HepG2 (cell line): Measurements from ENCODE around the gene SLC17A9. TPM values are rescaled to one million over a fixed set of nuclear protein-coding genes. Genes with fewer than 3 reads are reported as not detected.

Experiments used
- ATAC-seq: fragments of 200-7000 bp; cut with Tn5 transposase; 3 replicates; pipeline ENCODE4 v1.9.1; 2020; ENCODE audit warnings: mild to moderate bottlenecking, moderate library complexity
- BruUV-seq: library from RNA; stranded (reverse); fragments of 400-500 nt; replicated peaks from 2 replicates; lab custom pipeline; 2021; lab: Mats Ljungman, UMichigan
- CTCF ChIA-PET: fragments of 300-600 bp; formaldehyde crosslinking; extraction: SDS; loops from one replicate; lab custom pipeline; 2021; ENCODE audit warnings: low total read pairs, inconsistent platforms, low intra/inter-chr PET ratio; lab: Yijun Ruan, JAX
- POLR2A ChIA-PET: fragments of 350-600 bp; sonication (Branson Sonifier 250); formaldehyde crosslinking; loops from one replicate; lab custom pipeline; 2020; ENCODE audit warnings: antibody characterized with exemption, inconsistent platforms; lab: Yijun Ruan, JAX
- DNase-seq: peaks from one replicate; pipeline ENCODE4 v3.0.0-alpha.2; 2015; ENCODE audit warnings: low spot score
- FAIRE-seq: peaks from 3 replicates; lab custom pipeline; 2011; peaks lifted over from hg19 to GRCh38; lab: Jason Lieb, UNC
- H2AFZ ChIP-seq: one replicate; pipeline ENCODE4 v1.6.1; 2011; ENCODE audit warnings: low read length, inconsistent platforms
- H3K27ac ChIP-seq: fragments of 300-600 bp; 3 replicates; pipeline ENCODE4 v1.8.0; 2011; ENCODE audit warnings: mixed run types, mild to moderate bottlenecking, mixed read lengths, low read length, inconsistent platforms; ENCODE audit not compliant: insufficient read depth; ENCODE audit errors: extremely low read length
- H3K27me3 ChIP-seq, 2 experiments: fragments of 200-600 bp in 1 of 2; 2 replicates in 1 of 2; 3 replicates in 1 of 2; pipeline versions ENCODE4 v1.6.0 to v1.8.0; 2011; ENCODE audit warnings: low read length in 2 of 2, mild to moderate bottlenecking in 2 of 2, moderate library complexity in 2 of 2, inconsistent platforms in 1 of 2; ENCODE audit not compliant: insufficient read depth in 2 of 2, control insufficient read depth in 1 of 2
- H3K36me3 ChIP-seq, 2 experiments: fragments of 200-600 bp in 1 of 2; replicated peaks in 1 of 2; 2 replicates in 1 of 2; 3 replicates in 1 of 2; pipeline versions ENCODE4 v1.5.1 to v1.8.0; 2011; ENCODE audit warnings: low read length in 2 of 2, inconsistent platforms in 1 of 2; ENCODE audit not compliant: insufficient read depth in 2 of 2, control insufficient read depth in 1 of 2
- H3K4me1 ChIP-seq: 2 replicates; pipeline ENCODE4 v1.5.1; 2012; ENCODE audit warnings: low read length, inconsistent platforms; ENCODE audit not compliant: insufficient read depth
- H3K4me2 ChIP-seq: 2 replicates; pipeline ENCODE4 v1.6.0; 2011; ENCODE audit warnings: low read depth, low read length, inconsistent platforms
- H3K4me3 ChIP-seq, 3 experiments: fragments of 200-600 bp in 1 of 3; sonication (generic), shearing (Covaris generic) in 1 of 3; replicated peaks in 1 of 3; 2 replicates each; pipeline ENCODE4 v1.5.1; 2011 to 2016; ENCODE audit warnings: low read length in 3 of 3, inconsistent platforms in 2 of 3, low read depth in 2 of 3, mild to moderate bottlenecking in 2 of 3, control low read depth in 1 of 3, mixed read lengths in 1 of 3; ENCODE audit not compliant: insufficient read depth in 1 of 3
- H3K79me2 ChIP-seq: one replicate; pipeline ENCODE4 v1.6.1; 2011; ENCODE audit warnings: low read length, inconsistent platforms; ENCODE audit not compliant: insufficient read depth
- H3K9ac ChIP-seq: 2 replicates; pipeline ENCODE4 v1.6.0; 2011; ENCODE audit warnings: mild to moderate bottlenecking, low read depth, low read length, inconsistent platforms; ENCODE audit not compliant: insufficient read depth
- H3K9me3 ChIP-seq: 2 replicates; pipeline ENCODE4 v1.5.1; 2012; ENCODE audit warnings: mild to moderate bottlenecking, low read length
- H4K20me1 ChIP-seq: 2 replicates; pipeline ENCODE4 v1.6.0; 2011; ENCODE audit warnings: inconsistent platforms, mild to moderate bottlenecking, low read length, moderate library complexity; ENCODE audit not compliant: insufficient read depth
- CTCF ChIP-seq: sonication (generic); formaldehyde crosslinking; IDR thresholded peaks from 2 replicates; pipeline ENCODE4 v1.5.0; 2020; ENCODE audit warnings: mild to moderate bottlenecking, missing genetic modification reagents, moderate library complexity
- GLI4 ChIP-seq: sonication (generic); formaldehyde crosslinking; IDR thresholded peaks from 2 replicates; pipeline ENCODE4 v1.5.1; 2020; ENCODE audit warnings: missing genetic modification reagents, mild to moderate bottlenecking, moderate library complexity, borderline replicate concordance
- GMEB1 ChIP-seq: sonication (generic); formaldehyde crosslinking; IDR thresholded peaks from 2 replicates; pipeline ENCODE4 v1.5.1; 2020; ENCODE audit warnings: missing genetic modification reagents, mild to moderate bottlenecking, borderline replicate concordance
- KDM3A ChIP-seq: IDR thresholded peaks from 2 replicates; pipeline ENCODE4 v1.6.1; 2018; ENCODE audit warnings: low read depth, missing compliant biosample characterization
- KDM5A ChIP-seq: fragments of 200-600 bp; sonication (generic); IDR thresholded peaks from 2 replicates; pipeline ENCODE4 v1.7.0; 2018; ENCODE audit warnings: antibody characterized with exemption, mild to moderate bottlenecking, low read length, borderline replicate concordance
- KDM5B ChIP-seq: sonication (generic); formaldehyde crosslinking; IDR thresholded peaks from 2 replicates; pipeline ENCODE4 v1.4.0; 2020; ENCODE audit warnings: missing genetic modification reagents, mild to moderate bottlenecking, borderline replicate concordance
- MAFG ChIP-seq: sonication (generic); formaldehyde crosslinking; IDR thresholded peaks from 2 replicates; pipeline ENCODE4 v1.5.1; 2020; ENCODE audit warnings: mild to moderate bottlenecking, missing genetic modification reagents
- MED8 ChIP-seq: sonication (generic); formaldehyde crosslinking; IDR thresholded peaks from 2 replicates; pipeline ENCODE4 v1.8.1; 2023; ENCODE audit warnings: mild to moderate bottlenecking, missing genetic modification reagents; ENCODE audit not compliant: insufficient replicate concordance
- NR2F1 ChIP-seq, 2 experiments: fragments of 450-650 bp in 1 of 2; formaldehyde crosslinking in 1 of 2; IDR thresholded peaks; 2 replicates each; pipeline versions ENCODE4 v1.5.0 to v1.6.1; 2016 to 2020; ENCODE audit warnings: mild to moderate bottlenecking in 1 of 2, missing compliant biosample characterization in 1 of 2, missing genetic modification reagents in 1 of 2, moderate library complexity in 1 of 2
- PBX3 ChIP-seq: sonication (generic); formaldehyde crosslinking; IDR thresholded peaks from 2 replicates; pipeline ENCODE4 v1.8.1; 2023; ENCODE audit warnings: missing genetic modification reagents, inconsistent platforms, borderline replicate concordance
- ZBTB20 ChIP-seq: sonication (generic); formaldehyde crosslinking; IDR thresholded peaks from 2 replicates; pipeline ENCODE4 v1.8.1; 2023; ENCODE audit warnings: missing genetic modification reagents, low read depth, mild to moderate bottlenecking, borderline replicate concordance
- ZNF20 ChIP-seq: sonication (generic); formaldehyde crosslinking; IDR thresholded peaks from 2 replicates; pipeline ENCODE4 v1.4.0; 2020; ENCODE audit warnings: mild to moderate bottlenecking, moderate library complexity, missing genetic modification reagents
- ZNF350 ChIP-seq: sonication (generic); formaldehyde crosslinking; IDR thresholded peaks from 2 replicates; pipeline ENCODE4 v1.4.0; 2020; ENCODE audit warnings: mild to moderate bottlenecking, low read depth, missing genetic modification reagents, borderline replicate concordance
- ZNF574 ChIP-seq: sonication (generic); formaldehyde crosslinking; IDR thresholded peaks from 2 replicates; pipeline ENCODE4 v1.4.0; 2020; ENCODE audit warnings: missing genetic modification reagents
- ZNF768 ChIP-seq: sonication (generic); formaldehyde crosslinking; IDR thresholded peaks from 2 replicates; pipeline ENCODE4 v1.4.0; 2020; ENCODE audit warnings: missing genetic modification reagents
- ZNF883 ChIP-seq: sonication (generic); formaldehyde crosslinking; IDR thresholded peaks from 2 replicates; pipeline ENCODE4 v1.5.1; 2020; ENCODE audit warnings: mild to moderate bottlenecking, missing genetic modification reagents; ENCODE audit errors: not compliant biosample characterization
- WGBS: methylation state at CpG from one replicate; pipeline ENCODE4 v1.1.6; 2017; ENCODE audit warnings: low lambda C conversion rate; 5-methylcytosine and 5-hydroxymethylcytosine counted together
- in situ Hi-C: cut with HindIII; loops from 2 replicates; pipeline ENCODE4 v1.10.0; 2017; ENCODE audit warnings: low pct_unique_long_range_greater_than_20kb; ENCODE audit not compliant: extremely low pct_ligation_motif_present
- intact Hi-C: fragments of 100-400 bp; cut with micrococcal nuclease; formaldehyde crosslinking; loops from one replicate; pipeline ENCODE4 v1.10.0; 2022; ENCODE audit not compliant: unreplicated experiment
- polyA plus RNA-seq, 8 experiments: library from polyadenylated mRNA; depleted of rRNA in 3 of 8; stranded (reverse) in 7 of 8; unstranded in 1 of 8; fragments of >200 nt; fragmentation: Illumina TruSeq in 4 of 8; extraction: Trizol in 4 of 8; gene quantifications; 2 replicates each; pipeline versions ENCODE4 v1.2.1 to v1.2.3, GENCODE V29; 2011 to 2016; ENCODE audit warnings: low read depth in 4 of 8, missing spikeins in 1 of 8, mixed read lengths in 1 of 8; ENCODE audit not compliant: insufficient read depth in 1 of 8
- total RNA-seq, 5 experiments: library from RNA; depleted of rRNA; stranded (reverse); fragments of >200 nt; fragmentation: Illumina TruSeq; extraction: Trizol; gene quantifications; 2 replicates each; pipeline ENCODE4 v1.2.3, GENCODE V29; 2016; ENCODE audit warnings: low read depth in 1 of 5

SLC17A9 gene
- total and polyA plus RNA-seq, 2 of the 13 experiments (the other 11 are each of a cell fraction or from before 2014, with no cell fraction given): 110 to 191 TPM

GRCh38 chr20:62914436-62914835 is 38.1 kb upstream of the SLC17A9 start:
- Histone ChIP-seq H3K36me3 (peaks cover 39 to 42% of the 10 kb centered on the region in 2 experiments), H2AFZ (no peak overlapping the region), H4K20me1 (peaks cover 82% of the 10 kb centered on the region), H3K79me2 (peaks cover 100% of the 10 kb centered on the region), H3K9ac (peak overlapping the region; percentile 53), H3K27me3 (no peaks in the 10 kb centered on the region), H3K4me1 (peaks cover 69% of the 10 kb centered on the region), H3K9me3 (no peaks in the 10 kb centered on the region), H3K27ac (peak overlapping the region; percentile 93), H3K4me2 (peak overlapping the region; percentile 74), H3K4me3 (no peak overlapping the region)
- in situ Hi-C loops (no loop called here), intact Hi-C loops (no loop called here)
- CTCF ChIA-PET: no interaction called here
- no peak for DNase-seq
- no peak for FAIRE-seq
- no TSS peak for BruUV-seq
- POLR2A ChIA-PET: interaction anchor here (0.7 to 6.3 kb wide), 7 partner anchors 9 to 92 kb away, joined by 3 to 54 read pairs (median 6); partner anchors contain the start of genes DIDO1, GID8 and SLC17A9
- WGBS: 90% methylated on average over 9 of the region's 9 CpGs
- ATAC-seq: no peak
- TF ChIP-seq NR2F1 (CRISPR knock-in tag; IDR thresholded peaks at IDR 0.05) (no peak), MAFG (CRISPR knock-in tag) (no peak), ZNF883 (CRISPR knock-in tag) (peak; percentile 19), MED8 (CRISPR knock-in tag) (no peak), ZNF350 (peak; percentile 38; the same call in 1 of the 2 replicates), ZNF20 (CRISPR knock-in tag) (no peak), KDM3A (CRISPR knock-in tag) (no peak), PBX3 (CRISPR knock-in tag) (no peak), ZNF768 (peak; percentile 40; the same call in 1 of the 2 replicates), KDM5B (peak; percentile 9; the same call in 1 of the 2 replicates), KDM5A (peak; percentile 5; the same call in 1 of the 2 replicates), ZNF574 (CRISPR knock-in tag) (0 out of 2 replicates have a peak, but pooled peaks have one; percentile 9), ZBTB20 (CRISPR knock-in tag) (no peak), GMEB1 (CRISPR knock-in tag) (peak; percentile 13; the same call in 1 of the 2 replicates), CTCF (CRISPR knock-in tag) (0 out of 2 replicates have a peak, but pooled peaks have one; percentile 1), GLI4 (0 out of 2 replicates have a peak, but pooled peaks have one; percentile 46)
